GM12891 (cell line): ENCODE data around the gene KCNJ5.

Experiments
- POLR2A ChIP-seq: IDR thresholded peaks from 2 replicates; pipeline ENCODE4 v1.6.1; 2011; ENCODE audit warnings: low read depth, low read length, control low read depth
- POLR2AphosphoS5 ChIP-seq: IDR thresholded peaks from 2 replicates; pipeline ENCODE4 v1.6.1; 2011; ENCODE audit warnings: low read depth, low read length, control low read depth
- SPI1 ChIP-seq: IDR thresholded peaks from 2 replicates; pipeline ENCODE4 v1.6.1; 2011; ENCODE audit warnings: low read depth, low read length, control low read depth

DNA sequence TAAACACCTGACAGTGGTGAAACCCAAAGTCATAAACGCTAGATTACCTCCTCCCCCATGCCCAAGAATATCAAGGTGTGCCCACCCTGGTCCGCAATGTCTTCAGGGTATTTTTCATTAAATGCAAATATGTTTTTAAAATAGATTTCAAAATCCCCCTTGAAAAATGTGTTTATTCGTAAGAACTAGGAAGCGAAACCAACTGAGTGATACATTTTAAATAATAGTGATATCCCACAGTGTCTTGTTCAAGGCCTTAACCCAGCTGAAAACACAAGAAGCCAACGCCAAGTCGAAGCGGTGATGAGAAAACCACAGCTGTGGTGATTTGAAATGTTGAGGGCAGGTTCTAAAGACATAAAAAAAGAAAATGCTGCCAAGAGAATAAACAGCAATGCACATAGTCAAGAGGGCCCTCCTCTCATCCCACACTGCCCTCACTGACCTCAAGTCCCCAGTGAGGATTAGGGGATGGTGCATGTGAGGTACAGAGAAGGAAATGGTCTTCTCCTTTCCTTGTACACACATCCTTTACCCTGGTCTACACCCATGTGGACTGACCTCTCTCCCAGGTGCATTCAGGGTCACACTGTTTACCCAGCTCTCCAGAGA is 49.6 kb upstream of the KCNJ5 start:
- no peak for TF ChIP-seq POLR2A
- no peak for TF ChIP-seq POLR2AphosphoS5
- peak; percentile 57; the same call in 1 of the 2 replicates for TF ChIP-seq SPI1
